NB4 (cell line): ENCODE data around the gene KASH5.

Experiments
- DNase-seq: peaks from one replicate; pipeline ENCODE4 v3.0.0; 2010; ENCODE audit warnings: low read depth
- H3K4me3 ChIP-seq: one replicate; pipeline ENCODE4 v1.5.1; 2011; ENCODE audit warnings: mild to moderate bottlenecking, low read depth, low read length, moderate library complexity
- CTCF ChIP-seq: IDR thresholded peaks from one replicate; pipeline ENCODE4 v1.5.1; 2012; ENCODE audit warnings: low read depth, low read length
- MAX ChIP-seq: IDR thresholded peaks from 2 replicates; pipeline ENCODE4 v1.6.1; 2011; ENCODE audit warnings: low read depth, low read length
- MYC ChIP-seq: IDR thresholded peaks from 2 replicates; pipeline ENCODE4 v1.6.1; 2011; ENCODE audit warnings: low read depth, low read length
- POLR2A ChIP-seq: IDR thresholded peaks from 2 replicates; pipeline ENCODE4 v1.6.1; 2011; ENCODE audit warnings: mild to moderate bottlenecking; ENCODE audit not compliant: insufficient read length; ENCODE audit errors: extremely low read depth

The KASH5 gene

GRCh38 chr19:49434907-49435583, 47.0 kb downstream of the KASH5 start:
- TF ChIP-seq CTCF (no peak), POLR2A (no peak), MYC (no peak), MAX (no peak)
- H3K4me3 ChIP-seq, result no peak overlapping the region
- no peak for DNase-seq

GRCh38 chr19:49435670-49436069, 47.6 kb downstream of the KASH5 start:
- DNase-seq, result no peak
- TF ChIP-seq MYC (no peak), POLR2A (no peak), CTCF (no peak)
- H3K4me3 ChIP-seq, result no peak overlapping the region

- DNase-seq, result no peak
- no peak for TF ChIP-seq POLR2A
- no peak for TF ChIP-seq CTCF
- TF ChIP-seq MYC, result no peak
- no peak overlapping the region for H3K4me3 ChIP-seq
These were observed 48.5 kb downstream of the KASH5 start for GRCh38 chr19:49436381-49437017.

- DNase-seq, result no peak
- no peak for TF ChIP-seq MYC
- no peak for TF ChIP-seq CTCF
- no peak for TF ChIP-seq POLR2A
- TF ChIP-seq MAX, result no peak
- no peak overlapping the region for H3K4me3 ChIP-seq
These were observed 49.2 kb downstream of the KASH5 start for GRCh38 chr19:49437231-49437630.

- no peak overlapping the region for H3K4me3 ChIP-seq
- TF ChIP-seq MAX (no peak), POLR2A (no peak), CTCF (no peak), MYC (no peak)
- DNase-seq, result no peak
These were observed 50.2 kb downstream of the KASH5 start for GRCh38 chr19:49438261-49438660.

- TF ChIP-seq MYC (no peak), CTCF (no peak), POLR2A (no peak), MAX (no peak)
- no peak for DNase-seq
- H3K4me3 ChIP-seq, result no peak overlapping the region
These were observed 51.8 kb downstream of the KASH5 start for GRCh38 chr19:49439836-49440235.
